ENCODE data around the gene TGFB1. TPM values are rescaled to one million over a fixed set of nuclear protein-coding genes. Genes with fewer than 3 reads are reported as not detected.
"Not testable (repeated sequence)": the region's sequence is repeated elsewhere in the genome, so short reads cannot be mapped to it uniquely, and the experiment has no call there.

TGFB1 gene
- total RNA-seq, 2 experiments from 2014 or later = 406 to 416 TPM

- peaks cover 99% of the 10 kb centered on the region for H3K36me3 Mint-ChIP-seq (ENCODE audit: low read depth)
These were observed 59.3 kb downstream of the TGFB1 start for GRCh38 chr19:41294393-41294792.

GRCh38 chr19:41289814-41290213 lies 63.9 kb downstream of the TGFB1 start:
- H3K4me3 ChIP-seq (ENCODE audit: low read length); POLR2A ChIA-PET; H3K4me1 ChIP-seq (ENCODE audit: insufficient read depth, low read length); H3K27me3 ChIP-seq (ENCODE audit: control insufficient read depth in 1 of 2, insufficient read depth in 2 of 2, low read length in 2 of 2); H3K27me3 Mint-ChIP-seq; H3K27ac ChIP-seq (ENCODE audit: low read depth in 1 of 2, low read length in 2 of 2); H3K9me3 Mint-ChIP-seq; H3K9me3 ChIP-seq (ENCODE audit: control insufficient read depth in 1 of 2, insufficient read depth in 1 of 2, low read length in 2 of 2); H3K4me3 Mint-ChIP-seq; DNase-seq; ATAC-seq (ENCODE audit: poor library complexity); H3K27ac Mint-ChIP-seq: not testable (repeated sequence)
- Mint-ChIP-seq H3K36me3 (ENCODE audit: low read depth) (peaks cover 95% of the 10 kb centered on the region), H3K4me1 (ENCODE audit: low read depth) (peaks cover 18% of the 10 kb centered on the region)
- H3K36me3 ChIP-seq (ENCODE audit: insufficient read depth, low read length) = peaks cover 91% of the 10 kb centered on the region
- intact Hi-C loops (cut with DNase I, micrococcal nuclease) = loop anchor here in 1 of 2 experiments (2.0 kb wide), 1 partner anchor 19 kb away; no protein-coding TSS in a partner anchor
- CTCF ChIA-PET = interaction anchor here (0.7 to 1.4 kb wide), 2 partner anchors 17 to 91 kb away, joined by 3 read pairs; no protein-coding TSS in a partner anchor

More at GRCh38 chr19:41294393-41294792, 59.3 kb downstream of the TGFB1 start:
- ATAC-seq (ENCODE audit: poor library complexity) = no peak
- H3K27me3 Mint-ChIP-seq = no peaks in the 10 kb centered on the region
- Histone ChIP-seq H3K36me3 (ENCODE audit: insufficient read depth, low read length) (peaks cover 95% of the 10 kb centered on the region), H3K4me3 (ENCODE audit: low read length) (no peak overlapping the region), H3K27ac (ENCODE audit: low read depth in 1 of 2, low read length in 2 of 2) (no peak overlapping the region), H3K9me3 (ENCODE audit: control insufficient read depth in 1 of 2, insufficient read depth in 1 of 2, low read length in 2 of 2) (no peaks in the 10 kb centered on the region), H3K4me1 (ENCODE audit: insufficient read depth, low read length) (peaks cover 50% of the 10 kb centered on the region), H3K27me3 (ENCODE audit: control insufficient read depth in 1 of 2, insufficient read depth in 2 of 2, low read length in 2 of 2) (no peaks in the 10 kb centered on the region)
- TF ChIP-seq CTCF (IDR thresholded peaks at IDR 0.05) = no peak
- no peak for DNase-seq
- intact Hi-C loops (cut with DNase I, micrococcal nuclease) = no loop called here
- H3K4me3 Mint-ChIP-seq = no peak overlapping the region
- peaks cover 53% of the 10 kb centered on the region for H3K4me1 Mint-ChIP-seq (ENCODE audit: low read depth)
- POLR2A ChIA-PET = interaction anchor here (0.7 to 2.6 kb wide), 3 partner anchors 13 to 31 kb away, joined by 4 to 6 read pairs (median 4); partner anchors contain the start of gene HNRNPUL1
- CTCF ChIA-PET = interaction anchor here (1.5 kb wide), 1 partner anchor 32 kb away, joined by 4 read pairs; no protein-coding TSS in a partner anchor
- no peaks in the 10 kb centered on the region for H3K9me3 Mint-ChIP-seq
- peak overlapping the region; percentile 97 for H3K27ac Mint-ChIP-seq

- H3K4me3 ChIP-seq (ENCODE audit: low read length) = no peak overlapping the region
- CTCF ChIA-PET = interaction anchor here (0.6 to 1.4 kb wide), 6 partner anchors 10 to 260 kb away, joined by 3 to 4 read pairs (median 3); no protein-coding TSS in a partner anchor
- POLR2A ChIA-PET = interaction anchor here (1.0 to 1.3 kb wide), 3 partner anchors 14 to 25 kb away, joined by 3 to 7 read pairs (median 3); no protein-coding TSS in a partner anchor
- ATAC-seq (ENCODE audit: poor library complexity) (peak; percentile 38), DNase-seq (peak in 1 of 14 experiments; percentile 33)
- Mint-ChIP-seq H3K27ac (no peak overlapping the region), H3K9me3 (no peaks in the 10 kb centered on the region), H3K36me3 (ENCODE audit: low read depth) (peaks cover 95% of the 10 kb centered on the region), H3K27me3 (no peaks in the 10 kb centered on the region), H3K4me1 (ENCODE audit: low read depth) (peaks cover 11% of the 10 kb centered on the region), H3K4me3 (no peak overlapping the region)
- no peak for TF ChIP-seq CTCF (IDR thresholded peaks at IDR 0.05)
- H3K4me1 ChIP-seq (ENCODE audit: insufficient read depth, low read length) = peaks cover 2% of the 10 kb centered on the region
- H3K9me3 ChIP-seq (ENCODE audit: control insufficient read depth in 1 of 2, insufficient read depth in 1 of 2, low read length in 2 of 2) = no peaks in the 10 kb centered on the region
- peaks cover 91% of the 10 kb centered on the region for H3K36me3 ChIP-seq (ENCODE audit: insufficient read depth, low read length)
- no peaks in the 10 kb centered on the region for H3K27me3 ChIP-seq (ENCODE audit: control insufficient read depth in 1 of 2, insufficient read depth in 2 of 2, low read length in 2 of 2)
- H3K27ac ChIP-seq (ENCODE audit: low read depth in 1 of 2, low read length in 2 of 2) = no peak overlapping the region
- intact Hi-C loops (cut with DNase I, micrococcal nuclease) = loop anchor here in 1 of 2 experiments (2.0 kb wide), 1 partner anchor 20 kb away; no protein-coding TSS in a partner anchor
These were observed 64.8 kb downstream of the TGFB1 start for GRCh38 chr19:41288673-41289530.

Other genes with a start within 250 kb of the TGFB1 start
- under 1 TPM; 0.47 to 0.96 TPM for gene CYP2F1, start 239.5 kb downstream of the TGFB1 start, total RNA-seq
- under 1 TPM; 0.78 to 0.82 TPM for gene CYP2S1, start 160.7 kb downstream of the TGFB1 start, total RNA-seq
- under 1 TPM; 0.30 to 0.42 TPM for gene AXL, start 134.7 kb downstream of the TGFB1 start, total RNA-seq
- gene HNRNPUL1, start 89.5 kb downstream of the TGFB1 start, total RNA-seq = 100 to 1,000 TPM; 367 to 388 TPM
- 10 to 100 TPM; 27.3 to 29.7 TPM for gene CCDC97, start 43.8 kb downstream of the TGFB1 start, total RNA-seq
- 10 to 100 TPM; 21.1 to 26.8 TPM for gene B9D2, start 10.2 kb upstream of the TGFB1 start, total RNA-seq
- 1 to 10 TPM; 6.8 to 7.7 TPM for gene TMEM91, start 22.6 kb upstream of the TGFB1 start, total RNA-seq
- 1 to 10 TPM; 6.5 to 7.5 TPM for gene EXOSC5, start 43.4 kb upstream of the TGFB1 start, total RNA-seq
- 10 to 100 TPM; 12.2 to 13.1 TPM for gene BCKDHA, start 43.9 kb upstream of the TGFB1 start, total RNA-seq
- gene B3GNT8, start 73.5 kb upstream of the TGFB1 start, total RNA-seq = 1 to 10 TPM in 1 of 2 experiments, under 1 TPM in 1; 0.58 to 1.2 TPM
- gene DMAC2, start 86.0 kb upstream of the TGFB1 start, total RNA-seq = 10 to 100 TPM; 21.6 to 25.7 TPM
- gene ERICH4, start 89.2 kb upstream of the TGFB1 start, total RNA-seq = not detected
- gene CEACAM21, start 222.2 kb upstream of the TGFB1 start, total RNA-seq = 10 to 100 TPM; 30.7 to 34.9 TPM